Measurements from ENCODE around the gene CALML3. TPM values are rescaled to one million over a fixed set of nuclear protein-coding genes. Genes with fewer than 3 reads are reported as not detected.

The CALML3 gene
- total RNA-seq, 1 experiment from 2014 or later = not detected

DNA sequence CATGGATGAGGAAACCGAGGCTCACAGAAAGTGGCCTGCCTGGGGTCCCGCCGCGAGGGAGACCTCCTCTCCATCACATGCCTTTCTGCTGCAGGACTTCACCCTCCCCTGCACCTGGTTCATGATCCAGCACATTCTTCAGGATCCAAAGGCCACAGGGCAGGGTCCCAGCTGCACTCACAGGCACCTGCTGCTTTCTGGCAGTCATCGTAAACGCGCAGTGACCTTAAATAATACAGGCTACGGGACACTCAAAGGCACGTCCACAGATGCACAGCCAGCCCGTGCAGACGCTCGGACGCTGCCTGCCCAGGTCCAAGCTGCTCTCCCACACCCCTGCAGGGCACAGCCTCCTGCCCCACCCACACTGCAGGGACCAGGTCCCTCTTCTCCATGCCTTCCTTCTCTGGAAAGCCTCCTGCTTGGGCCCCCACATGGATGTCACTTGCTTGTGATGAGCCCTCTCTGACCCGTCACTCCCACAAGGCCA is 49.9 kb downstream of the CALML3 start:
- H4K91ac ChIP-seq (ENCODE audit: insufficient read length, low read depth, low read length) = no peak overlapping the region
- Mint-ChIP-seq H3K36me3 (ENCODE audit: insufficient read depth in 1 of 3, low read depth in 3 of 3) (peaks cover 0 to 2% (median 0%) of the 10 kb centered on the region in 3 experiments; a peak in 1 of 7 replicates), H3K4me1 (peaks cover 5 to 17% of the 10 kb centered on the region in 2 experiments; a peak in 3 of 4 replicates), H3K27ac (no peak overlapping the region; a peak in 1 of 7 replicates), H3K9me3 (no peaks in the 10 kb centered on the region), H3K4me3 (no peak overlapping the region), H3K27me3 (ENCODE audit: low read depth) (peaks cover 3% of the 10 kb centered on the region; the same call in 1 of the 2 replicates)
- H3K27me3 ChIP-seq (ENCODE audit: insufficient read depth, low read length) = no peaks in the 10 kb centered on the region
- H3K9ac ChIP-seq (ENCODE audit: extremely low read depth, insufficient read length, low read length) = no peak overlapping the region
- no CpG with 5 or more reads among the region's 14 CpGs for WGBS (ENCODE audit: extremely low coverage, insufficient read length, low lambda C conversion rate)
- H3K4me1 ChIP-seq (ENCODE audit: insufficient read depth, low read length) = no peaks in the 10 kb centered on the region
- no peak overlapping the region for H3K14ac ChIP-seq (ENCODE audit: insufficient read depth, low read length)
- DNase-seq = no peak
- no peaks in the 10 kb centered on the region for H3K79me1 ChIP-seq (ENCODE audit: insufficient read depth, low read depth, low read length, poor library complexity, severe bottlenecking)
- TF ChIP-seq, protein P1, sequence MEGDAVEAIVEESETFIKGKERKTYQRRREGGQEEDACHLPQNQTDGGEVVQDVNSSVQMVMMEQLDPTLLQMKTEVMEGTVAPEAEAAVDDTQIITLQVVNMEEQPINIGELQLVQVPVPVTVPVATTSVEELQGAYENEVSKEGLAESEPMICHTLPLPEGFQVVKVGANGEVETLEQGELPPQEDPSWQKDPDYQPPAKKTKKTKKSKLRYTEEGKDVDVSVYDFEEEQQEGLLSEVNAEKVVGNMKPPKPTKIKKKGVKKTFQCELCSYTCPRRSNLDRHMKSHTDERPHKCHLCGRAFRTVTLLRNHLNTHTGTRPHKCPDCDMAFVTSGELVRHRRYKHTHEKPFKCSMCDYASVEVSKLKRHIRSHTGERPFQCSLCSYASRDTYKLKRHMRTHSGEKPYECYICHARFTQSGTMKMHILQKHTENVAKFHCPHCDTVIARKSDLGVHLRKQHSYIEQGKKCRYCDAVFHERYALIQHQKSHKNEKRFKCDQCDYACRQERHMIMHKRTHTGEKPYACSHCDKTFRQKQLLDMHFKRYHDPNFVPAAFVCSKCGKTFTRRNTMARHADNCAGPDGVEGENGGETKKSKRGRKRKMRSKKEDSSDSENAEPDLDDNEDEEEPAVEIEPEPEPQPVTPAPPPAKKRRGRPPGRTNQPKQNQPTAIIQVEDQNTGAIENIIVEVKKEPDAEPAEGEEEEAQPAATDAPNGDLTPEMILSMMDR (conservative IDR thresholded peaks at IDR 0.05) = no peak
- H3K23me2 ChIP-seq (ENCODE audit: insufficient read length, low read depth, low read length, poor library complexity, severe bottlenecking) = no peaks in the 10 kb centered on the region
- H3K27ac ChIP-seq (ENCODE audit: insufficient read length, low read depth, low read length) = no peak overlapping the region
- H4K8ac ChIP-seq (replicated peaks; ENCODE audit: insufficient read length, low read depth, low read length) = no peak overlapping the region
- H2BK15ac ChIP-seq (ENCODE audit: low read depth, low read length) = no peak overlapping the region
- H2BK12ac ChIP-seq (ENCODE audit: insufficient read length, low read depth, low read length) = no peak overlapping the region
- H3K18ac ChIP-seq (ENCODE audit: insufficient read length, low read depth, low read length) = peak overlapping the region; percentile 11
- no peak overlapping the region for H2BK20ac ChIP-seq (ENCODE audit: low read depth, low read length, poor library complexity, severe bottlenecking)
- no peak overlapping the region for H4K5ac ChIP-seq (ENCODE audit: insufficient read length, low read depth, low read length)
- no peak overlapping the region for H3K23ac ChIP-seq (ENCODE audit: insufficient read length, low read depth, low read length)
- no peak overlapping the region for H3K4ac ChIP-seq (ENCODE audit: low read depth, low read length)
- H3K9me3 ChIP-seq (ENCODE audit: control insufficient read depth, low read depth, low read length) = no peaks in the 10 kb centered on the region
- no peak overlapping the region for H2AK5ac ChIP-seq (ENCODE audit: insufficient read length, low read length)
- no peak overlapping the region for H3T11ph ChIP-seq (ENCODE audit: low read length)
- H3K79me2 ChIP-seq (ENCODE audit: insufficient read depth, low read length) = no peaks in the 10 kb centered on the region
- H4K20me1 ChIP-seq (ENCODE audit: control insufficient read depth, insufficient read depth, insufficient read length) = no peaks in the 10 kb centered on the region
- no peak overlapping the region for H2AFZ ChIP-seq (ENCODE audit: low read length)
- H2BK120ac ChIP-seq (ENCODE audit: low read depth, low read length, poor library complexity, severe bottlenecking) = no peak overlapping the region
- no peak overlapping the region for H2BK5ac ChIP-seq (ENCODE audit: insufficient read length, low read length)
- H3K4me2 ChIP-seq (ENCODE audit: insufficient read depth, insufficient read length, low read length) = no peak overlapping the region
- no peak overlapping the region for H3K56ac ChIP-seq (ENCODE audit: insufficient read length, low read depth, low read length)

All from H9 (cell line).